HG03039 (cell line): Measurements from ENCODE around the gene CDH22.

Experiments
- ATAC-seq: cut with Tn5 transposase; IDR thresholded peaks from one replicate; pipeline ENCODE4 v1.9.1; 2021; ENCODE audit warnings: mild to moderate bottlenecking, moderate library complexity; ENCODE audit not compliant: unreplicated experiment

Gene CDH22

GRCh38 chr20:46176739-46177378 is 131.4 kb downstream of the CDH22 start:
- no peak for ATAC-seq

GRCh38 chr20:46175127-46175494 is 133.2 kb downstream of the CDH22 start:
- ATAC-seq = no peak

GRCh38 chr20:46174469-46175126 is 133.7 kb downstream of the CDH22 start:
- no peak for ATAC-seq

- no peak for ATAC-seq
Observed at GRCh38 chr20:46173652-46174468, 134.4 kb downstream of the CDH22 start.

- ATAC-seq = no peak
Observed at GRCh38 chr20:46172961-46173536, 135.2 kb downstream of the CDH22 start.

GRCh38 chr20:46172455-46172854 is 135.8 kb downstream of the CDH22 start:
- ATAC-seq = no peak

GRCh38 chr20:46171909-46172308 is 136.4 kb downstream of the CDH22 start:
- no peak for ATAC-seq

- ATAC-seq = no peak
Observed at GRCh38 chr20:46171476-46171875, 136.8 kb downstream of the CDH22 start.

GRCh38 chr20:46169245-46170171 is 138.8 kb downstream of the CDH22 start:
- no peak for ATAC-seq

GRCh38 chr20:46168438-46168837 is 139.9 kb downstream of the CDH22 start:
- ATAC-seq = no peak

GRCh38 chr20:46167080-46167479 is 141.2 kb downstream of the CDH22 start:
- ATAC-seq = no peak

GRCh38 chr20:46164254-46164653 is 144.0 kb downstream of the CDH22 start:
- no peak for ATAC-seq

GRCh38 chr20:46161921-46162320 is 146.4 kb downstream of the CDH22 start:
- no peak for ATAC-seq

GRCh38 chr20:46160661-46161060 is 147.6 kb downstream of the CDH22 start:
- no peak for ATAC-seq

- ATAC-seq = no peak
Observed at GRCh38 chr20:46159101-46159897, 149.0 kb downstream of the CDH22 start.

GRCh38 chr20:46158476-46158987 is 149.8 kb downstream of the CDH22 start:
- no peak for ATAC-seq

- ATAC-seq = no peak
Observed at GRCh38 chr20:46157625-46158024, 150.7 kb downstream of the CDH22 start.

GRCh38 chr20:46157076-46157592 is 151.2 kb downstream of the CDH22 start:
- no peak for ATAC-seq

- no peak for ATAC-seq
Observed at GRCh38 chr20:46156065-46156464, 152.2 kb downstream of the CDH22 start.
